Measurements from ENCODE around the gene TRIM37. TPM values are rescaled to one million over a fixed set of nuclear protein-coding genes. Genes with fewer than 3 reads are reported as not detected.
"Not testable (repeated sequence)": the region's sequence is repeated elsewhere in the genome, so short reads cannot be mapped to it uniquely, and the experiment has no call there.

Gene TRIM37
- total RNA-seq, 1 experiment from 2014 or later = 27.1 TPM

DNA sequence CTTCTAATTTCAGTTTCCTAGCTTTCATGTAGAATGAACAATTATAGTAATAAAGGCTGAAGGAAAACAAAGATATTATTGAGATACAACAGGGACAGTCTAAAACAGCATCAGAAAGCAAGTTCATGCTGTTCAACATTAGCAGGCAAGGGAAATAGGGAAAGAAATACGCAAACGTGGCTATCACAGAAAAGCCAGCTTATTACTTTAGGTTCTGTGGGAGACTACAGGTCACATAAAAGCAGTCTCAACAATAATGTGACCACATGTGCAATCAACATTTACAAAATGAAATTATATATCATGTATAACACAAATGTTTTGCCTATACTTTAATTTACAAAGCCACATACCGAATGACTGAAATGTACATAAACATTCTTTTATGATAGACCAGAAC is 4.9 kb upstream of the TRIM37 start:
- no peak for DNase-seq (ENCODE audit: extremely low read depth, low read depth)

DNA sequence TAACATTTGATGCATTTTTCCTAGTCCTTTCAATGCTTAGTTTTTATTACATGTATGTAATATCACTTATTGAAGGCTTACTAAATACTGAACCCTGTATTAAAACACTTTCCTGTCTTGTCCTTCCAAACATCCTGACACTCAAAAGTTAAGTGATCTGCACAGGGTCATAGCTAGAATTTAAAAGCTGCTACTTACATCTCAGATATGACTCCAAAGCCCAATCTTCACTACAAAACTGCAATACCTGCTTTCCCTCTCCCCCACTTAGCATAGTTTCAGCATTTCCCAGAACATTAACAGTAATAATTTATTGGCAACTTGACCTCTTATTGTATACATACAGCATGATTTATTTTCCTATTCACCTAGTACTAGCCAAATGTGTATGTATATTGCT is 4.3 kb upstream of the TRIM37 start:
- no peak for DNase-seq (ENCODE audit: extremely low read depth, low read depth)

DNA sequence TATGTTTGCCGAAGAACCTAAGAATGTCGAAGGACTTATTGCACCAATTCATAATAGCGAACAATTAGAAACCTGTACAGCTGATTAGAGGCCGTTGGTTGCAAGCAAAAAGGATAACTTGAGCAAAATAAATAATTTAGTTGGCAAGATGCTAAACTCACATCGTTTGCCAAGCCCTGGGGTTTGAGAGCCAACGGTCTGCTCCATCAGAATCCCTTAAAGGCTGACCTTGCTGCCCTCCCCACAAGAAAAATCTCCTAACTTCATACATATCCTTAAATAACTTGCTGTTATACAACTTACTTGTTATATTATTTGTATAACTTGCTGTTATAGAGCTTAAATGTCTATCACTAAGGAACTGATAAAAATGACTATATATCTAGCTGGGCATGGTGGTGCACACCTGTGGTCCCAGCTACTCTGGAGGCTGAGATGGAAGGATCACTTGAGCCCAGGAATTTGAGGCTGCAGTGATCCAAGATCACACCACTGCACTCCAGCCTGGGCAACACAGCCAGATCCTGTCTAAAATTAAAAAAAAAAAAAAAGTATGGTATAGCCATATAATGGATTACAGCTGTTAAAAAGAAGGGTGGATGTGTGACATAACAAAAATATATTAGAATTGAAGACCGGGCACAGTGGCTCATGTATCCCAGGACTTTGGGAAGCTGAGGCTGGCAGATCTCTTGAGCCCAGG is 1.9 kb upstream of the TRIM37 start:
- no peak for DNase-seq (ENCODE audit: extremely low read depth, low read depth)

DNA sequence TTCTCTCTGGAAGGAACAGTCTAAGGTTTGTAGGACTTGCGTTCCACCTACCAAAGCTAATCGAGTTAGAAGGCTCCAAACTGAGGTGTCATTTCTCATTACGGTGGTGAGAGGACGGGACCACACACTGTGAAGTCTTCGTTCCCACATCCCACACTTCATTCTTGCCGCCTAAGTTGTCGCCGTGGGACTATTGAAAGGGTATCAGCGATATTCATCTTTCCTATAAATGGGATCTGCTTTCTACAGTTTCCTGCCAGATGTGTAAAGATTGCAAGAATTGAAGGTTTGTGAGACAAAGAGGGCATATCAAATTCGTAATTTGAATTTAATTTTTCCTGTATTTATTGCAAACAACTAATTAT is 608 bp upstream of the TRIM37 start:
- DNase-seq (ENCODE audit: extremely low read depth, low read depth) = no peak

DNA sequence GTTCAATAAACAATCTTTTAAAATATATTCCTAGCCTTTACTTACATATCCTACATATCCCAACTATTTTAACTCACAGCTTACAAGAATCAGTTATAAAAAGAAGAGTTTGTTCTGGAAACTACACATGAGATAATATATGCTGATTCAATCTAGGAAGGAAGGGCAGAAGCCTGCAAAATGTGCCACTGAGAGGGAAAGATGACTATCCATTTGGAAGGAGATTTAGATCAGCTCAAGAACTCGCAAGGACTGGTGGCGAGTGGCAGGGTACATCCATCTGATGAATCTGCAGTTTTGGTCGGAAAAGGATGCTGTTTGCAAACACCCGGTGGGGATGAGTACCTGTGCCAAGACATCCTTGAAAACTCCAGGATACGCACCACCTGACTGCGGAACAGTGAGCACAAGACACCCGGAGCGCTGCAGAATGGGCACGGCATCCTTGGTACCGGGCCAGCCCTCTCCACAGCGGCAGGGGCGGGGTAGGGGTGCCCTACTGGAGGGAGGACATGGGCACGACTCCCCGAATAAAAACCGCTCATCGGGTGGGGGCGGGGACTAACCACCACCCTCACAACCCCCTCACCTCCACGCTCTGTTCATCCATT is 723 bp downstream of the TRIM37 start:
- peak; percentile 21 for DNase-seq (ENCODE audit: extremely low read depth, low read depth)

DNA sequence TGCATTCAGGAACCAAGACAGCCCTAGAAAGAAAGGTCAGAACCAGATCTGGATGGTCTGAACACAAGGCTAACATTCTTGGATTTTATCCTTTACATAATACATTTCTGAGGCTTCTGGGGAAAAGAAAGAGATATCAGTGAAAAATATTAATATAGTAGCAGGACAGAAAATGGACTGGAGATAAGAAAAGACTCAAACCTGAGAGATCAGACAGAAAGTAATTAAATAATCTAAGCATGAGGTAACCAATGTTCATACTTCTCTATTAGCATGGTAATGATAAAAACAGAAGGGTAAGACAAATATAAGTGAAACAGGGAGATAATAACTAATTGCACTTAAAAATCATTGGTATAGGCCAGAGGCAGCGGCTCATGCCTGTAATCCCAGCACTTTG is 5.5 kb downstream of the TRIM37 start:
- no peak for DNase-seq (ENCODE audit: extremely low read depth, low read depth)

DNA sequence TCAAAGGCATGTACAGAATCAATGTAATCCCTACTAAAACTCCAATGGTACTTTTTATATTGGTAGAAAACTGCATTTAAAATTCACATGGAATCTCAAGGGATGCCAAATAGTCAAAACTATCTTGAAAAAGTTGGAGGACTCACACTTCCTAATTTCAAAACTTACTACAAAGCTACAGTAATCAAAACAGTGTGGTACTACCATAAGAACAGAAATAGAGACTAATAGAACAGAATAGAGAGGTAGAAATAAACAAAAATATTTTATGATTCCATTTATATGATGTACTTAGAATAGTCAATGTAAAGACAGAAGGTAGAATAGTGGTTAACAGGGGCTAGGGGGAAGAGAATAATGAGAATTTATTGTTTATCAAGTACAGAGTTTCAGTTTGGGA is 8.8 kb downstream of the TRIM37 start:
- no peak for DNase-seq (ENCODE audit: extremely low read depth, low read depth)

DNA sequence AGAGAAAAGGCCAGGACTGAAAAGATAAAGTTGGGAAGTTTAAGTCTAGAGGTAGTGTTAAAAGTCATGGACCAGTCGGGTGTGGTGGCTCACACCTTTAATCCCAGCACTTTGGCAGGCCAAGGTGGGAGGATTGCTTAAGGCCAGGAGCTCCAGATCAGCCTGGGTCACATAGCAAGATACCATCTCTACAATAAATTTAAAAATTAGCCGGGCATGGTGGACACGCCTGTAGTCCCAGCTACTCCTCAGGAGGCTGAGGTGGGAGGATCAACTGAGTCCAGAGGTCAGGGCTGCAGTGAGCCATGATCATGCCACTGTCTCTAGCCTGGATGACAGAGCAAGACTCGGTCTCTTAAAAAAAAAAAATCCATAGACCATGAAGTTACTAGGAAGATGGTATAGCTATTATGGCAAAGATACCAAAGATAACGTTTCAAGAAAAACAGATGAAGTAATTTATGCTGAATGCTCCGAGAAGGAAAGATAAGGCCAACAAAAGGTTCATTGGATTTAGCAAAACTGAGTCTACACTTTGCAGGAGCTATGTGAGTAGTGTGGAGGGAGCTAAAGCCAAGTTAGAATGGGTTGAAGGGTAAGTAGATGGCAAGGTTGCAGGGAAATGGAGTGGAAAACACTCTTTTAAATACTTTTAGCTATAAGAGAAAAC is 11.7 kb downstream of the TRIM37 start:
- no peak for DNase-seq (ENCODE audit: extremely low read depth, low read depth)

DNA sequence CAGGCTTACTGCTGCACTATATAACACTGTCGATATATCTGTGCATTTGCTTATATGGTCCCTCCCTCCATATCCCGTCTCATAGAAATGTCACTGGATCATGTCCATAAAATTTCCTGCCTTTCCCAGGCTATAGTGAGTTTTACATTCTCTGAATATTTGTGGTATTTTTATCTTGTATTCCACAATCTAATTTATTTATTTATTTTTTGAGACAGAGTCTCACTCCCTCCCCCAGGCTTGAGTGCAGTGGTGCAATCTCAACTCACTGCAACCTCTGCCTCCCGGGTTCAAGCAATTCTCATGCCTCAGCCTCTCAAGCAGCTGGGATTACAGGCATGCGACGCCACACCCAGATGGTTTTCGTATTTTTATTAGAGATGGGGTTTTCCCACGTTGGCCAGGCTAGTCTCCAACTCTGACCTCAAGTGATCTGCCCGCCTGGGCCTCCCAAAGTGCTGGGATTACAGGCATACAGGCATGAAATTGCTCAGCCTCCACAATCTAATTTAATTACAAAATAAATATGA is 12.9 kb downstream of the TRIM37 start:
- peak; percentile 51 for DNase-seq (ENCODE audit: extremely low read depth, low read depth)

DNA sequence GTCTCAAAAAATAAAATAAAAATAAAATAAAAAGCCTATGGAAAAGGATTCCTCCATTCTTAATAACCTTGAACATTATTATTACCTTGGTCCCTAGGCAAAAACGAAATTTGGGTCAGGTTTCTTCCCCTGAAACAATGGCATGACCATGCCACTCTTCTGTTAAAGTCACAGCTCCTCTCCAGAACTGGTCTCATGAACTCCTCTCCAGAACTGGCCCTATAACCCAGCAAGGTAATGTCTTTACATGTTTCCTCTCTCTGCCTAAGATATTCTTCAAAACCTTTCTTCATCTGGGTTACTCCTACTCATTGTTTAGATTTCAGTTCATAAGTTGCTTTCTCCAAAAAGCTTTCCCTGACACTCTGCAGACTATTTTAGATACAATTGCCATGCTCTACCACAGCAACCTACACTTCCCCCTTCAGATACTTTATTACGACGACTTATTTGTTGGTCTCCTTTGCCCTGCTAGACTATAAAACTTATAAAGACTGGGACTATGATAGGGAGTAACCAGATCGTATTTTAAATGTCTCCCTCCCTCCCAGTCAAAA is 13.5 kb downstream of the TRIM37 start:
- no peak for DNase-seq (ENCODE audit: extremely low read depth, low read depth)

DNA sequence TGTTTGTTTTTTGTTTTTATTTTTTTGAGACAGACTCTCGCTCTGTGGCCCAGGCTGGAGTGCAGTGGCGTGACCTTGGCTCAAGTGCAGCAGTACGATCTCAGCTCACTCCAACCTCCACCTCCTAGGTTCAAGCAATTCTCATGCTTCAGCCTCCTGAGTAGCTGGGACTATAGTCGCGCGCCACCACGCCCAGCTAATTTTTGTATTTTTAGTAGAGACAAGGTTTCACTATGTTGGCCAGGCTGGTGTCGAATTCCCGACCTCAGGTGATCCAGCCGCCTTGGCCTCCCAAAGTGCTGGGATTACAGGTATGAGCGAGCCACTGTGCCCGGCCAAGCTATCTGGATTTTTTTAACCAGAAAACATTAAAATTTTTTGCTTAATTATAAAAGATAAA is 16.1 kb downstream of the TRIM37 start:
- DNase-seq (ENCODE audit: extremely low read depth, low read depth) = not testable (repeated sequence)

DNA sequence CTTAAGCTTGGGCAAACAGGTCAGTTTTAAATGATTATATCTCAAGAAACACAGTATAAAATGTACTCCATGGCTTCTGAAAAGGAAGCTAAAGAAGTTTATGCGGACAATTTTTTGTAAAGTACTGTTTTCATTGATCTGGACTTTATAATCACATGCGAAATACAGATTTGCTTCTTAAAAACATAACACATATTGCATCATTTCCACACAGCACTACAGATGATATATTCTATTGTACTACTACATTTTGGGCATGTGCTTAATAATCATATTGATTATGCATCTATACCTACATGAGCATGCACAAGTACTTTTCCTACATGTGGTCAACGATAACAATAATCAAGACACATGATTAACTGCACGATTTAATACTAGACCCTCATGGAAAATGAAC is 22.5 kb downstream of the TRIM37 start:
- no peak for DNase-seq (ENCODE audit: extremely low read depth, low read depth)

DNA sequence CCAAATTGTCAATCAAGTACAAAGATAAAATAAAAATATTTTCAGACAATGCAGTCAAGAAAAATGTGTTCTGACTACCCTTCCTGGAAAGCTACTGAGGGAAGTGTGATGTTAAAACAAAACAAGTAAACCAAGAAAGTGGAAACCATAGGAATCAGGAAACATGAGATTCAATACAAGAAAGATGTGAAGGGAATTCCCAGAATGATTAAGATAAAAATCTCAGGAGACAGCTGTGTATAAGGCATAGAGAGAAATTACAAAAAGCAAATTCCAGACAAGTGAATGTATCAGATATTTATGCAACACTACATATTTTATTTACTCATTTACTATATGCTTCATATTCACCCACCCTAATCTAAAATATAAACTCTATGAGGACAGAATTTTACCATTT is 32.2 kb downstream of the TRIM37 start:
- DNase-seq (ENCODE audit: extremely low read depth, low read depth) = no peak

DNA sequence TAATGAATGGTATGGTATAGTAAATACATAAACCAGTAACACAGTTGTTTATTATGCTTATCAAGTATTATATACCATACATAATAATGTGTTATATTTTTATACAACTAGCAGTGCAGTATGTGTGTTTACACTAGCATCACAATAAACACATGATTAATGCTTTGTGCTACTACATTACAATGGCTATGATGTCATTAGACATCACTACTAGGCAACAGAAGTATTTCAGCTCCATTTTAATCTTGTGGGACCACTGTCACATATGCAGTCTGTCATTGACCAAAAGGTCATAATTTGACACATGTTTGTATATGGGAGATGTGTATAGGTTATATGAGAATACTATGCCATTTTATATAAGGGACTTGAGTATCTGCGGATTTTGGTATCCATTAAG is 32.7 kb downstream of the TRIM37 start:
- no peak for DNase-seq (ENCODE audit: extremely low read depth, low read depth)

DNA sequence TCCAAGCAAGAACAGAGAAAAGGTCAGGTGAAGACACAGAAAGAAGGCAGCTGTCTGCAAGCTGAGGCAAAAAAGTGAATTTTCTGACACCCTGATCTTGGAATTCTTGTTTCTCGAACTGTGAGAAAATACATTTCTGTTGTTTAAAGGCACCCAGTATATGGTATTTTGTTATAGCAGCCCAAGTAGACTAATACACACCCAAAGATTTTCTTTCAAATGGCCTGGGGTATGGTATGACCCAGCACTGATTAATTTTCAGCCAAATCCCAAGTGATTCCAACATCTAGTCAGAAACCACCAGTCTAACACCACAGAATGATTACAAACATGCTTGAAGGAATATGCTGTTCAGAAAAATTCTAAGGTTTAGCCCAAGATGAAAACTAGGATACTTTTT is 36.8 kb downstream of the TRIM37 start:
- no peak for DNase-seq (ENCODE audit: extremely low read depth, low read depth)

DNA sequence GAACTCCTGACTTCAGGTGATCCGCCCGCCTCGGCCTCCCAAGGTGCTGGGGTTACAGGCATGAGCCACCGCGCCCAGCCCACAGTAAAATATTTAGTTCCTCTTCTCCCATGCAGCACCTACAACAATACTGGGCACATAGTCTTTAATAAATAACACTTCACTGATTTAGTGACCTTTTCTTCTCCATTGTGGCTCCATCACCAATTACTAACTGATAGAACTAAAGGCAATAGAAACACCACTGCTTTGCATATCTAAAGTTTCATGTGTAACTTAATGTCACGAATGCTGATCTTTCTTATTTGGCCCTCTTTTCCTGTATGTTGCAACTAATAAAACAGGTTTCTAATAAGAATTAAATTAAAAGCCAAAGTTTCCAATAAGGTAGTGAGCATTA is 38.9 kb downstream of the TRIM37 start:
- no peak for DNase-seq (ENCODE audit: extremely low read depth, low read depth)

DNA sequence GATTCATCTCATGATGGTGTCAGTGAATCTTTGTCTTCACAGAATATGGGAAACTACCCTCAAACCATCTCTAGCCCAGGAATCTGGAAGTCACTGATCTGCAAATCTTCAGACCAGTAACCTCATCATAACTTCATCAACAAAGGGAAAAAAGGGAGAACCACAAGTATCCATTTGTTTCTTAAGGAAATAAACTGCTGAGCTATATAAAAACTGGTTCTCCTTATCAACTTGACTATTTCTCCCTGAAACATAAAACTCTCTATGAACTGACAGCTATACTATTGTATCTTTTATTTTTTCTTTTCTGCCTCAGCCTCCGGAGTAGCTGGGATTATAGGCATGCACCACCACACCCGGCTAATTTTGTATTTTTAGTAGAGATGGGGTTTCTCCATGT is 39.3 kb downstream of the TRIM37 start:
- DNase-seq (ENCODE audit: extremely low read depth, low read depth) = no peak

DNA sequence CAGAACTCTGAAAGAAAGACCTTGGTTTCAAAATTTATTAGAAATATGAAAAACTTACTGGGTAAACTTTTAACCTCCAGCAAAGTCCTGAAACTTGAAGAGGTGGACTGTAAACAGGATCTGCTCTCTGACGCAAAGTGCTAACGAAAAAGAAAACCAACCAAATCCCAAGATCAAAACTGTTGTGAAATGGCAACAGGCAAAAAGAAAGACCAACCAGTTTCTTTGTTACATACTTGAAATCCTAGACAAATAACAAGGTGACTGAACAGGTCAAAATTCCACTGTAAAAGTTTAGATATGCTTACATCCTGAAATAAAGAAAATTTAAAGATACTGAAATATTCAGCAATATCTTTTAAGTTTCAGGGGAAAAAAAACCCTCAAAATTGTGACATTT is 44.2 kb downstream of the TRIM37 start:
- DNase-seq (ENCODE audit: extremely low read depth, low read depth) = no peak

DNA sequence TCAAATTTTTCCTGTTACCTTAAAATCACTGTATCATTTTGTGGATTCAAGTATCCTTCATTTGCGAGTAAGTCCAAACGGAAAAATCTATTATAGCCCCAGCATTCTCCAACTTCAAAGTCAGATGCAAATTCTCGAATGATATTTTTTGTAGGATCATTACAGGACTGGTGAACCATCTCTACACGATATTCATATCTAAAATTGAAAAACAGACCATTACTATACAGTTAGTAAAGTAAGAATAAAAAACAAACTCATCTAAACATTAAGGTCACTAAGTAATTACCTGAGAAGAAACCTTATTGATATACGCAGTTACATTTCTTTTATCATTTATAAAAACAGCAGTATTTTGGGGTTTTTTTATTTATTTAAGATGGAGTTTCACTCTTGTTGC is 49.8 kb downstream of the TRIM37 start:
- DNase-seq (ENCODE audit: extremely low read depth, low read depth) = no peak

DNA sequence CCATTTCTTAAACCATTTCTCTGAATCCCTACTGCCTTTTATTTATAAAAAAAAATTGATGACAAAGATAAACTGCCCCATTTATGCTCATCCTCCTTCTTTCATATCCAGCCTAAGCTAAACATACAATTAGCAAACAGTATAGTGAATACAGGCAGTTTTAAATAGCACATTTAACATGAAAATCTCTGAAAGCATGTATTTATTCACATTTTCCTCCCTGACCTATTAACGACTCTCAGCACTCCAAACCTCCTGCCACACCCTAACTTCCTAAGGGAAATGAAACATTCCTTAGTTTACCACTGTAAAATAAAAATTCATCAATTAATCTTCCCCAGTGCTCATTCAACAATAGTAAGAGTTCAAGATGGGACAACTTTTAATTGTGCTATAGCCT is 56.9 kb downstream of the TRIM37 start:
- no peak for DNase-seq (ENCODE audit: extremely low read depth, low read depth)

DNA sequence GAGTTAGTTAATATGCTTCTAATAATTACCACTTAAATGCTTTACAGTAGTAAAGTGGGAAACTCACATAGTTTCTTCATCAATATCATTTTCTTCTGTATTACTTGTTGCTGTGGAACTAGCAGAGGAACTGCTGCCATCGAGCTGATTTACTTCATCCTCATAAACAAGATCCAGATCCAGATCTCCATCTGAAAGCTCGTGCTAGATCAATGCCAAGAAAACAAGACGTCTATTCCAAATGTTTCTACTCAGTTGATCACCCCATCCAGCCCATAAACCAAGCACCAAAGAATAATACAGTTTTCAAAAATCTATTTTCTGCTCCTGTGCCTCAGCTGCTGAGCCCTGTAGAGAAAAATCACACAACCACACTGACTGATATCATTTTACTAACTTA is 59.1 kb downstream of the TRIM37 start:
- DNase-seq (ENCODE audit: extremely low read depth, low read depth) = no peak

DNA sequence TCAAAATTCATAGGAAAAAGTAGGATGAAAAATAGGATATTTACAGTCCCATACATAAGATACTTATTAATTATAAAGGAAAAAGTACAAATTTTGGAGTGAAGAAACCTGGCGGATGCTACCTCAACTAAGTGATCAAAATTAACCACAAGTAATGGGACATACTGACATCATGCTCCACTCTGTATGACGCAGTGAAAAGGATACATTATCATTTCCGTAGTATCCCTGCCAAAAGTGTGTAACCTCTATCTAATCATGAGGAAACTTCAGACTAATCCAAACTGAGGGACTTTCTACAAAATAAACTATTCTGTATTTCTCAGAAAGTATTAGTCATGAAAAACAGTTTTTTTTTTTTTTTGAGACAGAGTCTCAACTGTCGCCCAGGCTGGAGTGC is 60.5 kb downstream of the TRIM37 start:
- no peak for DNase-seq (ENCODE audit: extremely low read depth, low read depth)
